Ishikawa (cell line): ENCODE data around the gene EVX2.
A peak's percentile ranks its signal among the peaks of the same experiment; 100 is the strongest.

ENCODE experiments used
- CEBPB ChIP-seq: IDR thresholded peaks from 2 replicates; pipeline ENCODE4 v1.6.1; 2012
- CREB1 ChIP-seq: IDR thresholded peaks from 2 replicates; pipeline ENCODE4 v1.6.1; 2012; ENCODE audit warnings: low read depth
- EGR1 ChIP-seq: IDR thresholded peaks from 2 replicates; pipeline ENCODE4 v1.6.1; 2012
- EP300 ChIP-seq: IDR thresholded peaks from 2 replicates; pipeline ENCODE4 v1.6.1; 2012; ENCODE audit warnings: borderline replicate concordance
- MAX ChIP-seq: IDR thresholded peaks from 2 replicates; pipeline ENCODE4 v1.6.1; 2012
- NFIC ChIP-seq: IDR thresholded peaks from 2 replicates; pipeline ENCODE4 v1.6.1; 2012
- RAD21 ChIP-seq: IDR thresholded peaks from 2 replicates; pipeline ENCODE4 v1.6.1; 2012; ENCODE audit warnings: low read depth
- TAF1 ChIP-seq: IDR thresholded peaks from 2 replicates; pipeline ENCODE4 v1.6.1; 2012; ENCODE audit warnings: low read depth, mild to moderate bottlenecking
- TEAD4 ChIP-seq: IDR thresholded peaks from 2 replicates; pipeline ENCODE4 v1.6.1; 2012
- ZBTB7A ChIP-seq: IDR thresholded peaks from 2 replicates; pipeline ENCODE4 v1.6.1; 2012; ENCODE audit warnings: low read depth
- TF ChIP-seq, protein P1 (sequence below): IDR thresholded peaks from 2 replicates; pipeline ENCODE4 v1.6.1; 2012; ENCODE audit warnings: low read depth, mild to moderate bottlenecking

DNA sequence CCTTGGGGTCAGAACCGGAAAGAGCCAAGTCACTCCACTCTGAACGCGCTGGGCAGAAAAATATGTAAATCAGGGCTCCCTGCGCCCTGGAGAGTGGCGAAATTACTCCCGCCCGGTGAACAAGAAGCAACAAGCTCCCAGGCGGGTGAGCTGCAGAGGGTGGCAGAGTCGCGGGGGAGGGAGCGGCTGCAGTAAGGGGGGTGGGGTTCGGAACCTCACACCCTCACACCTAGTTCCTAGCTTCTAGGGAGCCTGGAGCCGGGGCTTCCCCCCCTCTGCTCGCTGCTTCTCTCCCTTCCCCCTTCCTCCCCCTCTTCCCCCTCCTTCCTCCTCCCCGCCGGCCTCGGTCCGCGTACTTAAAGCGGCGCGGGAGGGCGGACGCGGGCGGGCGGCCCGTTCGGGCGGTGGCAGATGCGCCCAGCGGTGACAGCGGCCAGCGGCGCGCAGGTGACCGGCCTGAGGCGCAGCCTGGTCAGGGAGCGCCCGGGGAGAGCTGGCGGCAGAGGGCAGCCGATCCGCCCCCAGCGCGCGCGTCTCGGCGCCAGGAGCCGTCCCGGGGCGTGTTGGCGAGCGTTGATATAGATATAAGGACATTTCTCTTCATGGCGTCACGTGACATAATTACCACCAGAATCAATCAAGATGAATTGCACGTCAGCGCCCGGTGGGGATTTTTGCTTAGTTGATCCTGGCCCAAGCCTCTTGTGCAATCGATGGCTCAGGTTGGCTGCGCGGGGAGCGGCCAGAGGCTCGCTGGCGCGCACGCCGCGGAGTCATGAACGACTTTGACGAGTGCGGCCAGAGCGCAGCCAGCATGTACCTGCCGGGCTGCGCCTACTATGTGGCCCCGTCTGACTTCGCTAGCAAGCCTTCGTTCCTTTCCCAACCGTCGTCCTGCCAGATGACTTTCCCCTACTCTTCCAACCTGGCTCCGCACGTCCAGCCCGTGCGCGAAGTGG, 23.1 kb upstream of the EVX2 start, which contains the start of gene HOXD11:
- TF ChIP-seq, protein P1, sequence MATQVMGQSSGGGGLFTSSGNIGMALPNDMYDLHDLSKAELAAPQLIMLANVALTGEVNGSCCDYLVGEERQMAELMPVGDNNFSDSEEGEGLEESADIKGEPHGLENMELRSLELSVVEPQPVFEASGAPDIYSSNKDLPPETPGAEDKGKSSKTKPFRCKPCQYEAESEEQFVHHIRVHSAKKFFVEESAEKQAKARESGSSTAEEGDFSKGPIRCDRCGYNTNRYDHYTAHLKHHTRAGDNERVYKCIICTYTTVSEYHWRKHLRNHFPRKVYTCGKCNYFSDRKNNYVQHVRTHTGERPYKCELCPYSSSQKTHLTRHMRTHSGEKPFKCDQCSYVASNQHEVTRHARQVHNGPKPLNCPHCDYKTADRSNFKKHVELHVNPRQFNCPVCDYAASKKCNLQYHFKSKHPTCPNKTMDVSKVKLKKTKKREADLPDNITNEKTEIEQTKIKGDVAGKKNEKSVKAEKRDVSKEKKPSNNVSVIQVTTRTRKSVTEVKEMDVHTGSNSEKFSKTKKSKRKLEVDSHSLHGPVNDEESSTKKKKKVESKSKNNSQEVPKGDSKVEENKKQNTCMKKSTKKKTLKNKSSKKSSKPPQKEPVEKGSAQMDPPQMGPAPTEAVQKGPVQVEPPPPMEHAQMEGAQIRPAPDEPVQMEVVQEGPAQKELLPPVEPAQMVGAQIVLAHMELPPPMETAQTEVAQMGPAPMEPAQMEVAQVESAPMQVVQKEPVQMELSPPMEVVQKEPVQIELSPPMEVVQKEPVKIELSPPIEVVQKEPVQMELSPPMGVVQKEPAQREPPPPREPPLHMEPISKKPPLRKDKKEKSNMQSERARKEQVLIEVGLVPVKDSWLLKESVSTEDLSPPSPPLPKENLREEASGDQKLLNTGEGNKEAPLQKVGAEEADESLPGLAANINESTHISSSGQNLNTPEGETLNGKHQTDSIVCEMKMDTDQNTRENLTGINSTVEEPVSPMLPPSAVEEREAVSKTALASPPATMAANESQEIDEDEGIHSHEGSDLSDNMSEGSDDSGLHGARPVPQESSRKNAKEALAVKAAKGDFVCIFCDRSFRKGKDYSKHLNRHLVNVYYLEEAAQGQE: no peak
- peak; percentile 81 for TF ChIP-seq MAX
- no peak for TF ChIP-seq RAD21
- TF ChIP-seq TEAD4: no peak
- no peak for TF ChIP-seq EP300
- peak; percentile 27 for TF ChIP-seq NFIC
- no peak for TF ChIP-seq ZBTB7A
- TF ChIP-seq EGR1: no peak
- TF ChIP-seq TAF1: no peak
- TF ChIP-seq CEBPB: peak; percentile 96
- no peak for TF ChIP-seq CREB1
